ENCODE results near the gene RUSF1.

GRCh38 chr16:31536804-31537361, 28.7 kb upstream of the RUSF1 start:
- TF ChIP-seq GATA3 (IDR thresholded peaks at IDR 0.05; ENCODE audit: low read depth, low read length) (no peak), GATA2 (IDR thresholded peaks at IDR 0.05; ENCODE audit: low read depth, low read length) (no peak)
